ENCODE measurements around the gene SBF2. TPM values are rescaled to one million over a fixed set of nuclear protein-coding genes. Genes with fewer than 3 reads are reported as not detected.

The SBF2 gene
- total RNA-seq, 5 donors from 2014 or later (not counting 1 experiment from before 2014, with no cell fraction given): 9.5 to 23.5 (median 13.0) TPM

- no peak overlapping the region for H3K4me3 Mint-ChIP-seq
- no peak overlapping the region for H3K27ac Mint-ChIP-seq
- peaks cover 31% of the 10 kb centered on the region for H3K36me3 Mint-ChIP-seq
- ATAC-seq (replicated peaks in 1 of 4) (no peak), DNase-seq (no peak)
- no peak overlapping the region for H3K27ac ChIP-seq (ENCODE audit: low read length)
- ChIA-PET POLR2A (interaction anchor here in 1 of 2 donors (0.6 kb wide), 1 partner anchor 69 kb away, joined by 3 read pairs; no protein-coding TSS in a partner anchor), CTCF (no interaction called here)
- no peaks in the 10 kb centered on the region for H3K9me3 ChIP-seq
- peaks cover 0 to 5% (median 0%) of the 10 kb centered on the region in 3 donors for H3K9me3 Mint-ChIP-seq
- H3K4me1 ChIP-seq (ENCODE audit: control insufficient read depth in 1 of 2, extremely low read depth in 1 of 2, insufficient read depth in 2 of 2, low read length in 2 of 2): no peaks in the 10 kb centered on the region
- no peak overlapping the region for H3K4me3 ChIP-seq (ENCODE audit: control insufficient read depth in 1 of 2, extremely low read depth in 1 of 2, low read length in 1 of 2)
- H3K4me1 Mint-ChIP-seq: peaks cover 0 to 2% (median 2%) of the 10 kb centered on the region in 3 donors
- peaks cover 0 to 7% of the 10 kb centered on the region in 2 donors for H3K36me3 ChIP-seq (ENCODE audit: control insufficient read depth in 2 of 2, extremely low read depth in 1 of 2, insufficient read depth in 1 of 2, low read length in 1 of 2)
- WGBS (ENCODE audit: insufficient coverage): 83% methylated on average over 1 of the region's 2 CpGs
- H3K27me3 ChIP-seq (replicated peaks in 1 of 2; ENCODE audit: control insufficient read depth in 2 of 2, extremely low read depth in 1 of 2, insufficient read depth in 2 of 2, low read length in 1 of 2): no peaks in the 10 kb centered on the region
- H3K27me3 Mint-ChIP-seq: no peaks in the 10 kb centered on the region
These were observed 400.5 kb downstream of the SBF2 start for GRCh38 chr11:9893474-9893873.

- Mint-ChIP-seq H3K9me3 (no peaks in the 10 kb centered on the region), H3K4me1 (peaks cover 0 to 2% (median 2%) of the 10 kb centered on the region in 3 donors), H3K4me3 (no peak overlapping the region), H3K36me3 (peaks cover 13% of the 10 kb centered on the region), H3K27me3 (no peaks in the 10 kb centered on the region), H3K27ac (no peak overlapping the region)
- ChIA-PET POLR2A (no interaction called here), CTCF (interaction anchor here in 1 of 2 donors (0.6 kb wide), 1 partner anchor 481 kb away, joined by 7 read pairs; no protein-coding TSS in a partner anchor)
- Histone ChIP-seq H3K4me3 (ENCODE audit: control insufficient read depth in 1 of 2, extremely low read depth in 1 of 2, low read length in 1 of 2) (no peak overlapping the region), H3K36me3 (ENCODE audit: control insufficient read depth in 2 of 2, extremely low read depth in 1 of 2, insufficient read depth in 1 of 2, low read length in 1 of 2) (peaks cover 0 to 6% of the 10 kb centered on the region in 2 donors), H3K9me3 (no peaks in the 10 kb centered on the region), H3K4me1 (ENCODE audit: control insufficient read depth in 1 of 2, extremely low read depth in 1 of 2, insufficient read depth in 2 of 2, low read length in 2 of 2) (no peaks in the 10 kb centered on the region), H3K27ac (ENCODE audit: low read length) (no peak overlapping the region), H3K27me3 (replicated peaks in 1 of 2; ENCODE audit: control insufficient read depth in 2 of 2, extremely low read depth in 1 of 2, insufficient read depth in 2 of 2, low read length in 1 of 2) (no peaks in the 10 kb centered on the region)
- DNase-seq (no peak), ATAC-seq (replicated peaks in 1 of 4) (no peak)
- no CpG with 5 or more reads among the region's 1 CpG for WGBS (ENCODE audit: insufficient coverage)
These were observed 405.1 kb downstream of the SBF2 start for GRCh38 chr11:9888938-9889337.

- Histone ChIP-seq H3K36me3 (ENCODE audit: control insufficient read depth in 2 of 2, extremely low read depth in 1 of 2, insufficient read depth in 1 of 2, low read length in 1 of 2) (no peaks in the 10 kb centered on the region), H3K27me3 (replicated peaks in 1 of 2; ENCODE audit: control insufficient read depth in 2 of 2, extremely low read depth in 1 of 2, insufficient read depth in 2 of 2, low read length in 1 of 2) (no peaks in the 10 kb centered on the region), H3K4me1 (ENCODE audit: control insufficient read depth in 1 of 2, extremely low read depth in 1 of 2, insufficient read depth in 2 of 2, low read length in 2 of 2) (no peaks in the 10 kb centered on the region), H3K27ac (ENCODE audit: low read length) (no peak overlapping the region), H3K9me3 (no peaks in the 10 kb centered on the region), H3K4me3 (ENCODE audit: control insufficient read depth in 1 of 2, extremely low read depth in 1 of 2, low read length in 1 of 2) (no peak overlapping the region)
- no CpG with 5 or more reads among the region's 2 CpGs for WGBS (ENCODE audit: insufficient coverage)
- ChIA-PET CTCF (no interaction called here), POLR2A (no interaction called here)
- Mint-ChIP-seq H3K27ac (no peak overlapping the region), H3K4me3 (no peak overlapping the region), H3K9me3 (no peaks in the 10 kb centered on the region), H3K27me3 (no peaks in the 10 kb centered on the region), H3K36me3 (peaks cover 6% of the 10 kb centered on the region), H3K4me1 (peaks cover 0 to 2% (median 2%) of the 10 kb centered on the region in 3 donors)
- no peak for DNase-seq
- no peak for ATAC-seq (replicated peaks in 1 of 4)
These were observed 406.5 kb downstream of the SBF2 start for GRCh38 chr11:9887472-9887871.

GRCh38 chr11:9886595-9886994 is 407.4 kb downstream of the SBF2 start:
- no CpG with 5 or more reads among the region's 5 CpGs for WGBS (ENCODE audit: insufficient coverage)
- no peaks in the 10 kb centered on the region for H3K27me3 ChIP-seq (replicated peaks in 1 of 2; ENCODE audit: control insufficient read depth in 2 of 2, extremely low read depth in 1 of 2, insufficient read depth in 2 of 2, low read length in 1 of 2)

GRCh38 chr11:9884601-9885000 is 409.4 kb downstream of the SBF2 start:
- peaks cover 19% of the 10 kb centered on the region for H3K36me3 Mint-ChIP-seq
- H3K27me3 ChIP-seq (replicated peaks in 1 of 2; ENCODE audit: control insufficient read depth in 2 of 2, extremely low read depth in 1 of 2, insufficient read depth in 2 of 2, low read length in 1 of 2): no peaks in the 10 kb centered on the region
- H3K27ac Mint-ChIP-seq: no peak overlapping the region
- H3K27me3 Mint-ChIP-seq: no peaks in the 10 kb centered on the region
- H3K4me1 ChIP-seq (ENCODE audit: control insufficient read depth in 1 of 2, extremely low read depth in 1 of 2, insufficient read depth in 2 of 2, low read length in 2 of 2): no peaks in the 10 kb centered on the region
- no peak for DNase-seq
- no peaks in the 10 kb centered on the region for H3K9me3 ChIP-seq
- no peak overlapping the region for H3K4me3 Mint-ChIP-seq
- no peaks in the 10 kb centered on the region for H3K9me3 Mint-ChIP-seq
- H3K36me3 ChIP-seq (ENCODE audit: control insufficient read depth in 2 of 2, extremely low read depth in 1 of 2, insufficient read depth in 1 of 2, low read length in 1 of 2): no peaks in the 10 kb centered on the region
- CTCF ChIA-PET: no interaction called here
- no peaks in the 10 kb centered on the region for H3K4me1 Mint-ChIP-seq
- 100% methylated on average over 2 of the region's 2 CpGs for WGBS (ENCODE audit: insufficient coverage)
- no peak overlapping the region for H3K27ac ChIP-seq (ENCODE audit: low read length)
- H3K4me3 ChIP-seq (ENCODE audit: control insufficient read depth in 1 of 2, extremely low read depth in 1 of 2, low read length in 1 of 2): no peak overlapping the region
- ATAC-seq (replicated peaks in 1 of 4): no peak
- POLR2A ChIA-PET: no interaction called here

More at GRCh38 chr11:9886595-9886994, 407.4 kb downstream of the SBF2 start:
- H3K4me3 Mint-ChIP-seq: no peak overlapping the region
- peaks cover 10% of the 10 kb centered on the region for H3K36me3 Mint-ChIP-seq
- ChIA-PET POLR2A (no interaction called here), CTCF (no interaction called here)
- H3K9me3 Mint-ChIP-seq: no peaks in the 10 kb centered on the region
- H3K4me1 Mint-ChIP-seq: peaks cover 0 to 2% (median 2%) of the 10 kb centered on the region in 3 donors
- no peak for DNase-seq
- no peak overlapping the region for H3K27ac Mint-ChIP-seq
- no peaks in the 10 kb centered on the region for H3K4me1 ChIP-seq (ENCODE audit: control insufficient read depth in 1 of 2, extremely low read depth in 1 of 2, insufficient read depth in 2 of 2, low read length in 2 of 2)
- H3K27me3 Mint-ChIP-seq: no peaks in the 10 kb centered on the region
- no peaks in the 10 kb centered on the region for H3K9me3 ChIP-seq
- H3K4me3 ChIP-seq (ENCODE audit: control insufficient read depth in 1 of 2, extremely low read depth in 1 of 2, low read length in 1 of 2): no peak overlapping the region
- H3K36me3 ChIP-seq (ENCODE audit: control insufficient read depth in 2 of 2, extremely low read depth in 1 of 2, insufficient read depth in 1 of 2, low read length in 1 of 2): no peaks in the 10 kb centered on the region
- H3K27ac ChIP-seq (ENCODE audit: low read length): no peak overlapping the region
- ATAC-seq (replicated peaks in 1 of 4): no peak

- H3K9me3 Mint-ChIP-seq: no peaks in the 10 kb centered on the region
- H3K4me3 ChIP-seq (ENCODE audit: control insufficient read depth in 1 of 2, extremely low read depth in 1 of 2, low read length in 1 of 2): no peak overlapping the region
- no peak overlapping the region for H3K27ac Mint-ChIP-seq
- no peaks in the 10 kb centered on the region for H3K4me1 ChIP-seq (ENCODE audit: control insufficient read depth in 1 of 2, extremely low read depth in 1 of 2, insufficient read depth in 2 of 2, low read length in 2 of 2)
- H3K27me3 Mint-ChIP-seq: no peaks in the 10 kb centered on the region
- no peak overlapping the region for H3K4me3 Mint-ChIP-seq
- H3K36me3 ChIP-seq (ENCODE audit: control insufficient read depth in 2 of 2, extremely low read depth in 1 of 2, insufficient read depth in 1 of 2, low read length in 1 of 2): no peaks in the 10 kb centered on the region
- ChIA-PET POLR2A (no interaction called here), CTCF (no interaction called here)
- no peaks in the 10 kb centered on the region for H3K4me1 Mint-ChIP-seq
- DNase-seq: no peak
- no peak overlapping the region for H3K27ac ChIP-seq (ENCODE audit: low read length)
- peaks cover 25% of the 10 kb centered on the region for H3K36me3 Mint-ChIP-seq
- no CpG with 5 or more reads among the region's 2 CpGs for WGBS (ENCODE audit: insufficient coverage)
- ATAC-seq (replicated peaks in 1 of 4): no peak
- H3K9me3 ChIP-seq: no peaks in the 10 kb centered on the region
- H3K27me3 ChIP-seq (replicated peaks in 1 of 2; ENCODE audit: control insufficient read depth in 2 of 2, extremely low read depth in 1 of 2, insufficient read depth in 2 of 2, low read length in 1 of 2): no peaks in the 10 kb centered on the region
These were observed 413.4 kb downstream of the SBF2 start for GRCh38 chr11:9880657-9881056.

- ATAC-seq (replicated peaks in 1 of 4) (no peak), DNase-seq (no peak)
- peaks cover 25% of the 10 kb centered on the region for H3K36me3 Mint-ChIP-seq
- Histone ChIP-seq H3K9me3 (no peaks in the 10 kb centered on the region), H3K4me3 (ENCODE audit: control insufficient read depth in 1 of 2, extremely low read depth in 1 of 2, low read length in 1 of 2) (no peak overlapping the region), H3K4me1 (ENCODE audit: control insufficient read depth in 1 of 2, extremely low read depth in 1 of 2, insufficient read depth in 2 of 2, low read length in 2 of 2) (no peaks in the 10 kb centered on the region), H3K36me3 (ENCODE audit: control insufficient read depth in 2 of 2, extremely low read depth in 1 of 2, insufficient read depth in 1 of 2, low read length in 1 of 2) (no peaks in the 10 kb centered on the region), H3K27ac (ENCODE audit: low read length) (no peak overlapping the region), H3K27me3 (replicated peaks in 1 of 2; ENCODE audit: control insufficient read depth in 2 of 2, extremely low read depth in 1 of 2, insufficient read depth in 2 of 2, low read length in 1 of 2) (no peaks in the 10 kb centered on the region)
- H3K4me3 Mint-ChIP-seq: no peak overlapping the region
- no CpG with 5 or more reads among the region's 2 CpGs for WGBS (ENCODE audit: insufficient coverage)
- no peaks in the 10 kb centered on the region for H3K9me3 Mint-ChIP-seq
- H3K4me1 Mint-ChIP-seq: no peaks in the 10 kb centered on the region
- no peak overlapping the region for H3K27ac Mint-ChIP-seq
- CTCF ChIA-PET: no interaction called here
- no peaks in the 10 kb centered on the region for H3K27me3 Mint-ChIP-seq
- POLR2A ChIA-PET: no interaction called here
These were observed 415.1 kb downstream of the SBF2 start for GRCh38 chr11:9878936-9879335.
